Vagina (tissue), 2 donors: ENCODE data around the gene SIVA1.

Experiments
- POLR2A ChIP-seq, 2 donors: fragments of 450-650 bp; IDR thresholded peaks; one replicate each; pipeline ENCODE4 v1.6.1; 2017; ENCODE audit warnings: antibody characterized with exemption in 2 of 2, mild to moderate bottlenecking in 2 of 2, moderate library complexity in 2 of 2
- POLR2AphosphoS5 ChIP-seq, 2 donors: sonication (generic); formaldehyde crosslinking; IDR thresholded peaks; one replicate each; pipeline ENCODE4 v1.9.0; 2017; ENCODE audit warnings: antibody characterized with exemption in 2 of 2, mild to moderate bottlenecking in 2 of 2, low read depth in 1 of 2; ENCODE audit not compliant: insufficient read depth in 1 of 2
- TF ChIP-seq, protein P1 (sequence below), 3 experiments: fragments of 450-650 bp in 2 of 3; fragments of 200-600 bp in 1 of 3; sonication (generic) in 1 of 3; IDR thresholded peaks; one replicate each; pipeline ENCODE4 v1.5.1; 2017 to 2019; ENCODE audit warnings: antibody characterized with exemption in 3 of 3, mild to moderate bottlenecking in 2 of 3, moderate library complexity in 2 of 3

DNA sequence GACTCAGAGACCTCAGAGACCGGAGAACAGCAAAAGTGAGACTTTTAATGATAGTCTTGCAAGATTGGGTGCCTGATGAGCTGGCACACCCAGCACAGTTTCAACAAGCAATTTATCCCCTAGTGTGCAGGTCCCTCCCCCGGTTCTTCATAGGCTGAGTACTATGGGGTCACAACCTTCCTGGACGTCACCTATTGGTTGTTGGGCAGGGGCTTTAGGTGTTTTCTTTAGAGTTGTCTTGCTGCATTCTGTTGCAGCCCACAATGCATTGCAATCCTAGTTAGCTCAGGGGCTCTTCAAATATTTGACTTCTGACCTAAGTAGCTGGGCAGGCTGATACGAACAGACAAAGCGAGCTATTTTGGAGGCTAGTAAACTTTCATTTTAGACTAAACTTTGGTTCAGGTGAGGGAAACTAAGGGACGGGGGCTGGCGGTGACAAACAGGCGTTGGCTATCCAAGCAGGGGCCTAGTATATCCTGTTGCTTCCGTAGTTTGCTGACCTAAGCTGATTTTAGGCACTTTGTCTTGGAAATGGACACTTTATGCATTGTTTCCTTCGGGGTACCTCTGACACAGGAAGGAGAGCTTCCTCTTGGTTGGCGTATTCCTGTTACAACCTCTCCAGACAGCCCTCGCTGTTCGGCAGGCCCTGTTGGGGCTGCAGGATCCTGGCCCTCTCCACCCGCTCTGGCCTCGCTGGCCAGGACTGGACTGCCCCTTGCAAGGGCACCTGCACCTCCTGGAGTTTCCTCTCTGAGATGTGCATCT lies 14.1 kb downstream of the SIVA1 start:
- TF ChIP-seq, protein P1, sequence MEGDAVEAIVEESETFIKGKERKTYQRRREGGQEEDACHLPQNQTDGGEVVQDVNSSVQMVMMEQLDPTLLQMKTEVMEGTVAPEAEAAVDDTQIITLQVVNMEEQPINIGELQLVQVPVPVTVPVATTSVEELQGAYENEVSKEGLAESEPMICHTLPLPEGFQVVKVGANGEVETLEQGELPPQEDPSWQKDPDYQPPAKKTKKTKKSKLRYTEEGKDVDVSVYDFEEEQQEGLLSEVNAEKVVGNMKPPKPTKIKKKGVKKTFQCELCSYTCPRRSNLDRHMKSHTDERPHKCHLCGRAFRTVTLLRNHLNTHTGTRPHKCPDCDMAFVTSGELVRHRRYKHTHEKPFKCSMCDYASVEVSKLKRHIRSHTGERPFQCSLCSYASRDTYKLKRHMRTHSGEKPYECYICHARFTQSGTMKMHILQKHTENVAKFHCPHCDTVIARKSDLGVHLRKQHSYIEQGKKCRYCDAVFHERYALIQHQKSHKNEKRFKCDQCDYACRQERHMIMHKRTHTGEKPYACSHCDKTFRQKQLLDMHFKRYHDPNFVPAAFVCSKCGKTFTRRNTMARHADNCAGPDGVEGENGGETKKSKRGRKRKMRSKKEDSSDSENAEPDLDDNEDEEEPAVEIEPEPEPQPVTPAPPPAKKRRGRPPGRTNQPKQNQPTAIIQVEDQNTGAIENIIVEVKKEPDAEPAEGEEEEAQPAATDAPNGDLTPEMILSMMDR (IDR thresholded peaks at IDR 0.05): no peak
- TF ChIP-seq POLR2A (IDR thresholded peaks at IDR 0.05) (no peak), POLR2AphosphoS5 (IDR thresholded peaks at IDR 0.05; ENCODE audit: insufficient read depth in 1 of 2, low read depth in 1 of 2) (no peak)
